AG09319 (cell line): ENCODE data around the gene PRKCB.
"Not testable (repeated sequence)": the region's sequence is repeated elsewhere in the genome, so short reads cannot be mapped to it uniquely, and the experiment has no call there.

Source experiments
- DNase-seq: peaks from one replicate; pipeline ENCODE4 v3.0.0-alpha.2; 2010; ENCODE audit warnings: low read depth; ENCODE audit errors: extremely low read depth
- CTCF ChIP-seq: IDR thresholded peaks from 2 replicates; pipeline ENCODE4 v1.5.1; 2011; ENCODE audit warnings: low read depth, mild to moderate bottlenecking, inconsistent platforms, low read length, moderate library complexity

PRKCB gene

GRCh38 chr16:24235806-24236205 lies 400.0 kb downstream of the PRKCB start:
- DNase-seq: no peak
- TF ChIP-seq CTCF: no peak

GRCh38 chr16:24238846-24239245 lies 403.1 kb downstream of the PRKCB start:
- DNase-seq: not testable (repeated sequence)

GRCh38 chr16:24246911-24247607 lies 411.3 kb downstream of the PRKCB start:
- no peak for TF ChIP-seq CTCF
- DNase-seq: no peak

- DNase-seq: no peak
- TF ChIP-seq CTCF: peak; percentile 29
Observed at GRCh38 chr16:24253192-24253591, 417.4 kb downstream of the PRKCB start.

- TF ChIP-seq CTCF: no peak
- DNase-seq: no peak
Observed at GRCh38 chr16:24255456-24256371, 419.9 kb downstream of the PRKCB start, which contains the start of gene CACNG3. Gene CACNG3, plus strand, starts transcription at chr16:24256335. Its CDS starts 420 bp downstream, at chr16:24256755.

- no peak for DNase-seq
- no peak for TF ChIP-seq CTCF
Observed at GRCh38 chr16:24257958-24258357, 422.2 kb downstream of the PRKCB start.

- no peak for TF ChIP-seq CTCF
- no peak for DNase-seq
Observed at GRCh38 chr16:24258791-24259190, 423.0 kb downstream of the PRKCB start.
